ENCODE results near the gene TESK1. TPM values are rescaled to one million over a fixed set of nuclear protein-coding genes. Genes with fewer than 3 reads are reported as not detected.

TESK1 gene
- total RNA-seq, 3 donors from 2014 or later, result 26.5 to 50.4 (median 33.8) TPM

DNA sequence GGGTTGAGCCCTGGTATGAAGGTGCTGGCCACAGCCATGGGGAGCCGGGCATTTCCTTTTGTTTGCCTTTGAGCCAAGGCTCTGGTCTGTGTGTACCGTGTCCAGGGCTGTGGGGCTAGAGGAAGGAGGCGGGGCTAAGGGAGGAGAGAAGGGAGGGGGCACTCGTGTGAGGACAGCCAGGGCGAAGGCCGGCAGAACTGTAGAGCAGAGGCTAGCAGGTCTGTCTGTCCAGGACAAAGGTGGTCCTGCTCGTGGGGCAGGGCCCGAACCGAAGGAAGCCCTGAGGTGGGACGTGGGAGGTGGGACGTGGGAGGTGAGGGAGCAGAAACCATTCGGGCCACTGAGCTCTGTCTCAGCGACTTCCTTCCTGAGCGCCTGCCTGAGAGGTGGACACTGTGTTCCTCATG is 41.3 kb upstream of the TESK1 start:
- no peaks in the 10 kb centered on the region for H3K9me3 ChIP-seq
- H3K4me3 ChIP-seq, result peak overlapping the region in 2 of 3 donors; percentile 32 to 57
- no peaks in the 10 kb centered on the region for H3K4me1 ChIP-seq
- peak in 1 of 2 donors; percentile 30 for DNase-seq (ENCODE audit: low spot score in 2 of 2)
- no peaks in the 10 kb centered on the region for H3K36me3 ChIP-seq
- intact Hi-C loops (cut with DNase I; ENCODE audit: low total_unique reads), result no loop called here
- TF ChIP-seq POLR2AphosphoS5 (IDR thresholded peaks at IDR 0.05) (peak in 1 of 3 donors; percentile 19), POLR2A (IDR thresholded peaks at IDR 0.05) (no peak)
- TF ChIP-seq, protein P1, sequence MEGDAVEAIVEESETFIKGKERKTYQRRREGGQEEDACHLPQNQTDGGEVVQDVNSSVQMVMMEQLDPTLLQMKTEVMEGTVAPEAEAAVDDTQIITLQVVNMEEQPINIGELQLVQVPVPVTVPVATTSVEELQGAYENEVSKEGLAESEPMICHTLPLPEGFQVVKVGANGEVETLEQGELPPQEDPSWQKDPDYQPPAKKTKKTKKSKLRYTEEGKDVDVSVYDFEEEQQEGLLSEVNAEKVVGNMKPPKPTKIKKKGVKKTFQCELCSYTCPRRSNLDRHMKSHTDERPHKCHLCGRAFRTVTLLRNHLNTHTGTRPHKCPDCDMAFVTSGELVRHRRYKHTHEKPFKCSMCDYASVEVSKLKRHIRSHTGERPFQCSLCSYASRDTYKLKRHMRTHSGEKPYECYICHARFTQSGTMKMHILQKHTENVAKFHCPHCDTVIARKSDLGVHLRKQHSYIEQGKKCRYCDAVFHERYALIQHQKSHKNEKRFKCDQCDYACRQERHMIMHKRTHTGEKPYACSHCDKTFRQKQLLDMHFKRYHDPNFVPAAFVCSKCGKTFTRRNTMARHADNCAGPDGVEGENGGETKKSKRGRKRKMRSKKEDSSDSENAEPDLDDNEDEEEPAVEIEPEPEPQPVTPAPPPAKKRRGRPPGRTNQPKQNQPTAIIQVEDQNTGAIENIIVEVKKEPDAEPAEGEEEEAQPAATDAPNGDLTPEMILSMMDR (IDR thresholded peaks at IDR 0.05), result no peak
- H3K27me3 ChIP-seq, result no peaks in the 10 kb centered on the region
- peak overlapping the region; percentile 79 to 89 for H3K27ac ChIP-seq

DNA sequence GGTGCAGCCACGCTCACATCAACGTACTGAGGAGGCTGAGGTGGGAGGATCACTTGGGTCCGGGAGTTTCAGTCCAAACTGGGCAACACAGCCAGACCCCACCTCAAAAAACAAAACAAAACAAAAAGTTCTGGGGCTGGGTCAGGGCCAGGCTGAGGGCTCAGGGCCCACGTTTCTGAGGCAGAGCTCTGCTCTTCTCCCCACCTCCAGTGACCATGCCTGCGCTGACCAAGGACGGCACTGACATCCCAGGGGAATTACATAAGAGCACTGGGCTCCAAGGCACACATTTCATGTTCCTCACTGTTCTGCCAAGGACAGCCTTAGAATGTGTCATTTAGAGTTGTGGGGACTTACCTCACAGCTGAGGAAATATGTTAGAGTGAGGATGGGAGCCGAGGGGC is 40.4 kb upstream of the TESK1 start:
- H3K9me3 ChIP-seq, result no peaks in the 10 kb centered on the region
- no peaks in the 10 kb centered on the region for H3K4me1 ChIP-seq
- TF ChIP-seq POLR2AphosphoS5 (IDR thresholded peaks at IDR 0.05) (peak in 2 of 3 donors; percentile 59 to 75), POLR2A (IDR thresholded peaks at IDR 0.05) (no peak)
- H3K27ac ChIP-seq, result peak overlapping the region; percentile 79 to 89
- no peaks in the 10 kb centered on the region for H3K36me3 ChIP-seq
- no peaks in the 10 kb centered on the region for H3K27me3 ChIP-seq
- no peak overlapping the region for H3K4me3 ChIP-seq
- no peak for DNase-seq (ENCODE audit: low spot score in 2 of 2)
- intact Hi-C loops (cut with DNase I; ENCODE audit: low total_unique reads), result no loop called here

DNA sequence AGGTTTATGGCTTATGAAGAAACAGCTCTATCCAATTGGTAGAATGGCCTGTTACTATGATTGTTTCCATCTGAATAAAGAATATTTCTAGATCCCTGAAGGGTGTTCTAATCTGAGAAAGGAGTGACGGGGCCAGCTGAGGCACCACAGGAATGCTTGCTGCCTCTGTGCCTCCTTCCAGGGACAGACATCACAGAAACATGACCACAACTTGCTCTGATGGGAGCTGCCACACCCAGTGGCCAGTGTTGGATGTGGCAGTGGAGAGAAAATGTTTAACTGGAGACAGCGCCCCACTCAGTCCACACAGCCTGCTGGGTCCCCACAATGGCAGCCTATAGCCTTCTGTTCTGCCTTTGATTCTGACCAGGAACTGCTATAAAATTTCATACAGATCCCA is 38.6 kb upstream of the TESK1 start:
- no peak for DNase-seq (ENCODE audit: low spot score in 2 of 2)
- intact Hi-C loops (cut with DNase I; ENCODE audit: low total_unique reads), result no loop called here
- no peaks in the 10 kb centered on the region for H3K27me3 ChIP-seq
- H3K36me3 ChIP-seq, result no peaks in the 10 kb centered on the region
- H3K4me1 ChIP-seq, result no peaks in the 10 kb centered on the region
- H3K27ac ChIP-seq, result no peak overlapping the region
- no peaks in the 10 kb centered on the region for H3K9me3 ChIP-seq
- H3K4me3 ChIP-seq, result no peak overlapping the region
- TF ChIP-seq, protein P1 (IDR thresholded peaks at IDR 0.05), result no peak
- TF ChIP-seq POLR2A (IDR thresholded peaks at IDR 0.05) (no peak), POLR2AphosphoS5 (IDR thresholded peaks at IDR 0.05) (no peak)

DNA sequence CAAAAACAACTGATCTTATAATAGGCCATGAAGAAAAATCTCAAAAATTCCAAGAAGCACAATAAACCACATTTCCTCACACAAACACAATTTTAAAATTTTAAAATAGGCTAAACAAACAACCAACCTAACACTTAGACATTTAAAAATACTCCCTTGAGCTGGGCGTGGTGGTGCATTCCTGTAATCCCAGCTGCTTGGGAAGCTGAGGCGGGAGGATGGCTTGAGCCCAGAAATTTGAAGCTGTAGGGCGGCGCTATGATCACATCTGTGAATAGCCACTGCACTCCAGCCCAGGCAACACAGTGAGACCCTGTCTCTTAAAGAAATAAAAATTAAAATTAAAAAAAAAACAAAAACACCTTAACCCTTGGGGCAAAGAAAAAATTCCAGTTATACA is 36.9 kb upstream of the TESK1 start:
- TF ChIP-seq, protein P1 (IDR thresholded peaks at IDR 0.05), result no peak
- TF ChIP-seq POLR2A (IDR thresholded peaks at IDR 0.05) (no peak), POLR2AphosphoS5 (IDR thresholded peaks at IDR 0.05) (no peak)
- H3K4me3 ChIP-seq, result no peak overlapping the region
- no peaks in the 10 kb centered on the region for H3K9me3 ChIP-seq
- intact Hi-C loops (cut with DNase I; ENCODE audit: low total_unique reads), result no loop called here
- no peaks in the 10 kb centered on the region for H3K4me1 ChIP-seq
- H3K27ac ChIP-seq, result no peak overlapping the region
- DNase-seq (ENCODE audit: low spot score in 2 of 2), result no peak
- H3K36me3 ChIP-seq, result no peaks in the 10 kb centered on the region
- no peaks in the 10 kb centered on the region for H3K27me3 ChIP-seq

DNA sequence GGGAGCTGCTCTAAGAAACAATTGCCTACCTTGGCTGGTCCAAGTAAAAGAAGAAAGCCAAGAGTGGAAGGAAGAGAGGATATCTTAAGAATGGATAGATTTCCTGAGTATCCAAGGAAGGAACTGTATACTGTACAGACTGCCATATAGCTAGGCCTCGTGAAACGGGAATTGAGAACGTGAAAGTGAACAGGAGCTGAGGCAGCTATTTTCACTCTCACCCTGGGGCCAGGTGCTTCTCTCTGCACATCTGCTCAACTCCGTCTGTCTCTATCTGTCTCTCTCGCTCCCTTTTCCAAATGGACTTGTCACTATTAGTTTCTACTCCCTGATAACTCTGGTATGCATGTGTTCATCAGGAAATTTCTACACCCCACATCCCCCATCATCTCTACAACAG is 35.9 kb upstream of the TESK1 start:
- no peak for DNase-seq (ENCODE audit: low spot score in 2 of 2)
- Histone ChIP-seq H3K4me3 (no peak overlapping the region), H3K4me1 (no peaks in the 10 kb centered on the region), H3K9me3 (no peaks in the 10 kb centered on the region), H3K36me3 (no peaks in the 10 kb centered on the region), H3K27me3 (no peaks in the 10 kb centered on the region), H3K27ac (no peak overlapping the region)
- intact Hi-C loops (cut with DNase I; ENCODE audit: low total_unique reads), result no loop called here
- TF ChIP-seq POLR2AphosphoS5 (IDR thresholded peaks at IDR 0.05) (no peak), POLR2A (IDR thresholded peaks at IDR 0.05) (no peak)
- TF ChIP-seq, protein P1 (IDR thresholded peaks at IDR 0.05), result no peak

Data from breast epithelium (tissue), 4 donors.